HG03565 (cell line): ENCODE measurements around the gene NNT.
"Not testable (repeated sequence)": the region's sequence is repeated elsewhere in the genome, so short reads cannot be mapped to it uniquely, and the experiment has no call there.

ENCODE experiments used
- ATAC-seq: cut with Tn5 transposase; IDR thresholded peaks from one replicate; pipeline ENCODE4 v1.9.1; 2021; ENCODE audit warnings: mild to moderate bottlenecking, moderate library complexity; ENCODE audit not compliant: unreplicated experiment

The NNT gene

GRCh38 chr5:43582082-43583005 is 20.6 kb upstream of the NNT start:
- ATAC-seq: no peak

- no peak for ATAC-seq
Observed at GRCh38 chr5:43583724-43584123, 19.3 kb upstream of the NNT start.

DNA sequence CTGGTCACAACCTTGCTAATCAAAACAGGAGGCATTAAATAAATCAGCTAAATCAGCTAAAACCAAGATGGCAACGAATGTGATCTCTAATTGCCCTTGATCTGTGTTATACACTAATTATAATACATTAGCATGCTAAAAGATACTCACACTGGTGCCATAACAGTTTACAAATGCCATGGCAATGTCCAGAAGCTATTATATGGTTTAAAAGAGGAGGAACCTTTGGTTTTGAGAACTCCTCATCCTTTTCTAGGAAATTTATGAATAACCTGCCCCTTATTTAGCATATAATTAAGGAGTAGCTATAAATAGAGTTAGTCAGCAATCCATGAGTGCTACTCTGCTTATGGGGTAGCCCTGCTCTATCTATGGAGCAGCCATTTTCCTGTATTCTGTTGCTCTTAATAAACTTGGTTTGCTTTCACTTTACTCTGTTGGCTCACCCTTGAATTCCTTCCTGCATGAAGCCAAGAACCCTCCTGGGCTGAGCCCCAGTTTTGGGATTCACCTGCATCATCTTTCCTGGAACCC is 18.7 kb upstream of the NNT start:
- no peak for ATAC-seq

DNA sequence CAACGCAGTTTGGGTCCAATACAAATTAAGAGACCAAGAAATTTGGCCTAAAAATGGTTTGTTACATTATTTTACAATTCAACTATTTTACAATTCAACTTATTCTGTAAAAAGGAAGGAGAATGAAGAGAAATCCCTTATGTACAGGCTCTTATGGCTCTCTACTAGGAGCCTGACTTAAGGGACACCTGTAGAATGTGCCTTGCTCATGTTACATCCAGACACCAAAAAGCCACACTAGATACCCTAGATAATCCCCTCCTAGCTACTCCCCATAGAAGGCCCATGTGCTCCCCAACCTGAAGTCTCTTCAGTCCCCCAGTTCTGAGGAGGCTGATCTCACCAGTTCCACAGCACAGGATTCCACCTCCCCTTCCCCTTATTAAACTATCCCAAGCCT is 14.1 kb upstream of the NNT start:
- no peak for ATAC-seq

DNA sequence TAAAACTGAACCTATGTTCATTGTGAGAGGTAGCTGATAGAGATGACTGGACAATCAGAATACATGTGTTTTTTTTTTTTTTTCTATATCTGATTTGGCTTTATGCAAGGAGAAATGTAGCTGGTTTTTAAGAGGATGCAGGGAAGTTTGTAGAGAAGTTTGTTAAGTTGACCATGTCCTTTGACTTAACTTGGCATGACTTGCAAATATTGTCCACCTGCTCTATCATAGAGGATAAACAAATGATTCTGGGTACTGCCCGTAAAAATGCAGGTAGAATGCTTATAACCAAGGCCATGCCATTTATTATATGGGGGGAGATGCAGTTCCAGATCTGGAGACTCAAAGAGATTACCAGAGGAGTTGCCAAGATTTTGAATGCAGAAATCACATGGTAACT is 13.7 kb upstream of the NNT start:
- ATAC-seq: no peak

- no peak for ATAC-seq
Observed at GRCh38 chr5:43590700-43591099, 12.3 kb upstream of the NNT start.

- peak; percentile 63 for ATAC-seq
Observed at GRCh38 chr5:43592363-43592762, 10.6 kb upstream of the NNT start.

DNA sequence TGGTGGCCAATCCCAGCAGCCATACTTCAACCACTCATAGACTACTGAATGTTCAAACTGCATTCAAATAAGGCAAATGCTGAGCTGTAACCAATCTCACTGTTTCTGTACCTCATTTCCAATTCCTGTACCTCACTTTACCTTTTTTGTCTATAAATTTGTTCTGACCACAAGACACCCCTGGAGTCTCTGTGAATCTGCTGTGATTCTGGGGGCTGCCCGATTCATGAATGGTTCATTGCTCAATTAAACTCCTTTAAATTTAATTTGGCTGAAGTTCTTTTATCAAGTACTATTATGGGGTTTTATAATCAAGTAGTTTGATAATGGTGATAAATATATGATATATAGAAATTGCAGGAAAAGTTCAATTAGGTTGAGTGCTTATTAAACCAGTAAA is 4.1 kb upstream of the NNT start:
- not testable (repeated sequence) for ATAC-seq

GRCh38 chr5:43601454-43602260 is 1.3 kb upstream of the NNT start:
- no peak for ATAC-seq

DNA sequence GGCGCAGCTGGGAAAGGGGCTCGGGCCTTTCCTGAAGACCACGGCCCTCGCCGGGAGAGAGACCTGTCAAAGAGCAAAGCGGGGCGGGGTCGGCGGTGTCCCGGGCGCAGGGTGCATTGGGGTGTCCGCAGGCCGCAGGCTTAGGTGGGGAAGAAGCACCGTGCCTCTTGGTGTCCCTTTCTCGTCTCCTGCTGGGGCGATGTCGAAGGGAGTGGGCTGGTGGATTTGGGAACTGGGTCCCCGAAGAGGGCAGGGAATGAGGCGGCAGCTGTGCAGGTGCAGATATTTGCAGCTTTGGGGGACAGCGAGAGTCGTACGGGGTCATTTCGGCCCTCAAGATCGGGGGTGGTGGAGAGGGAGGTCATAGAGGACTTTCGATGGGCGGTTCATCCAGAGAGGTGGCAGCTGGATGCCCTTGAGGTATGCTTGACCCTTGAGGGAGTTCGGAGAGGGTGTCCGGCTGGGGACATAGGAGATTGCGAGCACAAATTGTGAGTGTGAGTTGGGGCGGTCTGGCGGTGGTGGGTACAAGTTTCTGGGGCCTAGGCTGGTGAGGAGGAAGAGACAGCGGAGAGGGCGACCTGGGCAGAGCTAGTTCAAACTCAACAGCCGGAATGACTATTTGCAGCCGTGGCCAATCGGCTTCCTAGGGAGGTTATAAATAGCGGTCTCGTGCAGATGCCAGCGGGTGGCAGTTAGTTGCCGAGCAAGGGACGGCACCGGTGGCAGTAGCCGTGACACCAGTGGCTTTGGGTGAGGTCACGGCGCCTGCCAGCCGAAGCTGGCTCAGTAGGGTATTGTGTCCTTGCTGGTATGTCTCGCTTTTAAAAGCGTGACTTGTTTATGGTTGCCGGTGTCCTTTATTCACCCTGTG is 601 bp downstream of the NNT start:
- peak; percentile 33 for ATAC-seq

GRCh38 chr5:43604699-43605098 is 1.7 kb downstream of the NNT start:
- no peak for ATAC-seq

DNA sequence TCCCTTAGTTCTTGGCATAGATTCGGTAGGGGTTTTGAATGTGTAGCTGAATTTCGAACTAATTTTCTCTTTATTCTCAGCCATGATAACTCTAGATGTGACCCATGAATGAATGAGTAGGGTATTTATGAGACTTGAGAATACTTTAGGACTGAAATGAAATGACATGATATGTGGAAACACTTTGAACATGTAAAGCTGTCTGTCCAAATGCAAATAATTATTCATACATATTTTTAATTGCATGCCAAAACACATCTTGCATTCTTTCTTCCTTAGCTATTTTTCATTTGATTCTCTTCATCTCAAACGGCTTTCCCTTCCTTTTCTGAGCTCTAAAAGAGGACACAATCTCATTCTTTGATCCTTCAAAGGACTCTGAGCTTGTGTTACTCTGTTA is 3.4 kb downstream of the NNT start:
- no peak for ATAC-seq

- no peak for ATAC-seq
Observed at GRCh38 chr5:43608406-43608805, 5.4 kb downstream of the NNT start.

DNA sequence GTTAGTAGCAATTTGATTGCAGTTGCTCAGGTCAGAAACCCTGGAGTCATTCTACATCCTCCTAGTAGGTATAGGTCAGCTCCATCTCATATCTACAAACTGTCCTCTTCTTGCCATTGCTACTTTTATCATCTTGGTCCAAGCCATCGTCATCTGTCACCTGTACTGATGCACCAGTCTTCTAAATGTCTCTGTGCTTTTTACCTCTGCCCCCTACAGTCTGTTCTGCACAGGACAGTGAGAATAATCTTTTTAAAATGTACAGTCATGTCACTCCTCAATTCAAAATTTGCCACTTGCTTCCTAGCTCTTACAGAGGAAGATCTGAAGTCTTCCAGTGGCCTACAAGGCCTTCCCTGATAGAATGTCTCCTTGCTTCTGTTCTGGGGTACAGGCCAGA is 6.8 kb downstream of the NNT start:
- peak; percentile 90 for ATAC-seq

GRCh38 chr5:43613370-43613769 is 10.4 kb downstream of the NNT start:
- ATAC-seq: no peak

GRCh38 chr5:43615445-43616184 is 12.6 kb downstream of the NNT start:
- ATAC-seq: no peak

DNA sequence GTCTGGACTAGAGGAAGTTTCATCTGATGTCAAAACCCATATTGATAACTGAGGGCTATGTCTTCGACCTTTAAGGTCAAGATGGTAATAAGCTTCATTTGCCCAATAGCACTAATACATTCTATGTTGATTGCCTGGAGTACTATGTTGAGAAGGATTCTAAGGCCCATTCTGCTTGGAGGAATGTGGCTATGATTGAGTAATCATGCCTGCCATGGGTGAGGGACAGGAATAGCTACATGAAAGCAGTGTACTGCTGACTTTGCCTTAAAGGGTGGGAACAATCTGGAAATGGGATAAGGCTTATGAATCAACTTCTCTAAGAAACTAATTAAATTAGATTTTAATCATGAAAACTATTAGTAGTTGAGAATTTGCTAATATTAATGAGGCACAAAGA is 13.6 kb downstream of the NNT start:
- ATAC-seq: no peak

DNA sequence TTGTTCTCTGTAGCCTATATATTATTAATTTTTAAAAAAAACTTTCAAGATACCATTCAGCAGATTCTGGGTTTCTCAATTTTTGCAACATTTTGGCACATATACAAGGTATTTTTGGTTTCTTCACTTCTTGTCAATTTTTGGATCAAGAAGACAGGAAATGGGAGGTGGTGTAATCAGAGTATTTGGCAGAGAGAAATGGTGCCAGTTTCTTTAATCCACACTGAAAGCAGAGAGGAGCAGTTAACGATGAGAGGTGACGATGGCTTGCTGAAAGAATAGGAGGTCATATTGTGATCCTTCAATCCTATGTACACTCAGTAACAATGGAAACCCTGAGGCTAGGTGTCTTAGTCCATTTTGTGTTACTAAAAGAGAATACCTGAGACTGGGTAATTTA is 16.4 kb downstream of the NNT start:
- no peak for ATAC-seq

- no peak for ATAC-seq
Observed at GRCh38 chr5:43619911-43620310, 16.9 kb downstream of the NNT start.

- no peak for ATAC-seq
Observed at GRCh38 chr5:43620944-43621505, 18.0 kb downstream of the NNT start.
